K562 (cell line): ENCODE measurements around the gene TRERF1. TPM values are rescaled to one million over a fixed set of nuclear protein-coding genes. Genes with fewer than 3 reads are reported as not detected.

ENCODE experiments used
- ATAC-seq: fragments of 200-7000 bp; cut with Tn5 transposase; 3 replicates; pipeline ENCODE4 v1.9.1; 2020; ENCODE audit warnings: moderate library complexity
- BruUV-seq: library from RNA; stranded (reverse); fragments of 400-500 nt; replicated peaks from 2 replicates; lab custom pipeline; 2021; lab: Mats Ljungman, UMichigan
- CTCF ChIA-PET: fragments of 300-600 bp; formaldehyde crosslinking; extraction: SDS; loops from one replicate; lab custom pipeline; 2021; ENCODE audit warnings: low intra/inter-chr PET ratio; lab: Yijun Ruan, JAX
- POLR2A ChIA-PET: fragments of 300-600, 350-650 bp; sonication (Branson Sonifier 250); formaldehyde crosslinking; extraction: SDS; loops from one replicate; lab custom pipeline; 2021; ENCODE audit warnings: antibody characterized with exemption, inconsistent platforms; lab: Yijun Ruan, JAX
- DNase-seq, 4 experiments: peaks; one replicate each; pipeline versions ENCODE4 v3.0.0 to v3.0.0-alpha.2; 2011 to 2018; ENCODE audit warnings: low spot score in 3 of 4, mixed read lengths in 3 of 4; ENCODE audit errors: extremely low read depth in 1 of 4
- FAIRE-seq: peaks from 2 replicates; lab custom pipeline; 2011; peaks lifted over from hg19 to GRCh38; lab: Jason Lieb, UNC
- H2AFZ ChIP-seq: 2 replicates; pipeline ENCODE4 v1.6.0; 2011; ENCODE audit warnings: low read depth, low read length, control low read depth, inconsistent platforms
- H3K27ac ChIP-seq: fragments of 200-600 bp; 3 replicates; pipeline ENCODE4 v1.8.0; 2011; ENCODE audit warnings: low read depth, mild to moderate bottlenecking, control low read depth, inconsistent platforms, low read length, moderate library complexity, mixed read lengths; ENCODE audit errors: extremely low read depth
- H3K27me3 ChIP-seq, 2 experiments: fragments of 300-600 bp in 1 of 2; 2 replicates in 1 of 2; 3 replicates in 1 of 2; pipeline versions ENCODE4 v1.6.0 to v1.8.0; 2011; ENCODE audit warnings: inconsistent platforms in 2 of 2, low read length in 2 of 2, mild to moderate bottlenecking in 1 of 2, mixed read lengths in 1 of 2, moderate library complexity in 1 of 2; ENCODE audit not compliant: control insufficient read depth in 2 of 2, insufficient read depth in 2 of 2
- H3K36me3 ChIP-seq: fragments of 300-600 bp; 3 replicates; pipeline ENCODE4 v1.8.0; 2011; ENCODE audit warnings: mild to moderate bottlenecking, low read length, inconsistent platforms; ENCODE audit not compliant: control insufficient read depth, insufficient read depth
- H3K4me1 ChIP-seq, 2 experiments: fragments of 200-600 bp in 1 of 2; replicated peaks in 1 of 2; 2 replicates in 1 of 2; 3 replicates in 1 of 2; pipeline versions ENCODE4 v1.5.1 to v1.8.0; 2011; ENCODE audit warnings: inconsistent platforms in 2 of 2, low read length in 2 of 2, mild to moderate bottlenecking in 1 of 2, mixed read lengths in 1 of 2, moderate library complexity in 1 of 2; ENCODE audit not compliant: control insufficient read depth in 2 of 2, insufficient read depth in 2 of 2
- H3K4me2 ChIP-seq: 2 replicates; pipeline ENCODE4 v1.6.1; 2011; ENCODE audit warnings: low read length, control low read depth, inconsistent platforms, mixed read lengths; ENCODE audit not compliant: insufficient read depth
- H3K4me3 ChIP-seq: fragments of 200-600 bp; sonication (generic), shearing (Covaris generic); 2 replicates; pipeline ENCODE4 v1.5.1; 2016; ENCODE audit warnings: control low read depth, inconsistent platforms
- H3K79me2 ChIP-seq: fragments of 200-600 bp; 3 replicates; pipeline ENCODE4 v1.8.0; 2011; ENCODE audit warnings: low read length, inconsistent platforms; ENCODE audit not compliant: control insufficient read depth, insufficient read depth
- H3K9ac ChIP-seq, 2 experiments: 2 replicates each; pipeline versions ENCODE4 v1.6.0 to v1.6.1; 2011; ENCODE audit warnings: low read depth in 2 of 2, low read length in 2 of 2, control low read depth in 1 of 2, inconsistent platforms in 1 of 2, mild to moderate bottlenecking in 1 of 2, mixed read lengths in 1 of 2; ENCODE audit not compliant: insufficient read depth in 1 of 2
- H3K9me1 ChIP-seq: one replicate; pipeline ENCODE4 v1.6.0; 2011; ENCODE audit warnings: inconsistent platforms, mild to moderate bottlenecking, low read length, moderate library complexity; ENCODE audit not compliant: control insufficient read depth, insufficient read depth
- H3K9me3 ChIP-seq: replicated peaks from 2 replicates; pipeline ENCODE4 v1.5.1; 2011; ENCODE audit warnings: low read depth, low read length, inconsistent platforms; ENCODE audit not compliant: control insufficient read depth, insufficient read depth
- H4K20me1 ChIP-seq: replicated peaks from 2 replicates; pipeline ENCODE4 v1.6.1; 2011; ENCODE audit warnings: low read length, inconsistent platforms, mixed read lengths; ENCODE audit not compliant: control insufficient read depth, insufficient read depth
- CEBPG ChIP-seq, 3 experiments: fragments of 200-800 bp in 1 of 3; sonication (Bioruptor generic) in 1 of 3; sonication (generic) in 1 of 3; formaldehyde crosslinking in 1 of 3; IDR thresholded peaks in 2 of 3; conservative IDR thresholded peaks in 1 of 3; 2 replicates each; pipeline versions ENCODE4 v1.6.1 to v1.8.0; 2016 to 2022; ENCODE audit warnings: missing compliant biosample characterization in 2 of 3, missing genetic modification characterization in 2 of 3, mild to moderate bottlenecking in 1 of 3, missing genetic modification reagents in 1 of 3
- MCM2 ChIP-seq: fragments of 450-650 bp; IDR thresholded peaks from 2 replicates; pipeline ENCODE4 v1.6.1; 2017; ENCODE audit warnings: low read depth, mild to moderate bottlenecking
- MYNN ChIP-seq, 2 experiments: sonication (generic); formaldehyde crosslinking in 1 of 2; IDR thresholded peaks; 2 replicates each; pipeline versions ENCODE4 v1.5.0 to v1.6.1; 2016 to 2020; ENCODE audit warnings: antibody characterized with exemption in 1 of 2, missing genetic modification reagents in 1 of 2
- RBM14 ChIP-seq: fragments of 200-400 bp; formaldehyde crosslinking; IDR thresholded peaks from 2 replicates; pipeline ENCODE4 v1.6.1; 2018; ENCODE audit warnings: low read depth, mild to moderate bottlenecking, low read length, moderate library complexity, borderline replicate concordance; ENCODE audit not compliant: insufficient read depth
- RBM22 ChIP-seq: fragments of 200-400 bp; formaldehyde crosslinking; IDR thresholded peaks from 2 replicates; pipeline ENCODE4 v1.6.1; 2018; ENCODE audit warnings: low read length, low read depth; ENCODE audit not compliant: poor library complexity, severe bottlenecking
- WGBS: fragments of 100-300 bp; shearing (Covaris generic); methylation state at CpG from one replicate; pipeline ENCODE4 v1.1.6; 2016; ENCODE audit warnings: low coverage, mixed read lengths; ENCODE audit not compliant: insufficient coverage; ENCODE audit errors: missing lambda C conversion rate; 5-methylcytosine and 5-hydroxymethylcytosine counted together
- in situ Hi-C: fragments of 300-500 bp; cut with MboI; formaldehyde crosslinking; loops from 4 replicates; pipeline ENCODE4 v1.15.0; 2018; ENCODE audit warnings: inconsistent platforms, mixed read lengths
- intact Hi-C: fragments of 100-400 bp; cut with micrococcal nuclease; formaldehyde crosslinking; loops from 2 replicates; pipeline ENCODE4 v1.14.2; 2022
- polyA plus RNA-seq, 8 experiments: library from polyadenylated mRNA; depleted of rRNA in 4 of 8; stranded (reverse) in 5 of 8; unstranded in 3 of 8; fragments of >200 nt; fragmentation: Nextera tagmentation in 2 of 8; fragmentation: Illumina TruSeq in 1 of 8; extraction: Ambion mirVana in 2 of 8; extraction: Trizol in 1 of 8; gene quantifications; 2 replicates each; pipeline versions ENCODE4 v1.2.1 to v1.2.3, GENCODE V29; 2011 to 2014; ENCODE audit warnings: inconsistent platforms in 1 of 8, missing spikeins in 1 of 8
- total RNA-seq, 7 experiments: library from RNA; depleted of rRNA in 6 of 7; stranded (reverse); fragments of >200 nt in 6 of 7; fragmentation: Illumina TruSeq in 2 of 7; extraction: Trizol in 2 of 7; gene quantifications; 2 replicates each; pipeline versions ENCODE4 v1.2.1 to v1.2.3, GENCODE V29; 2011 to 2021; ENCODE audit warnings: low replicate concordance in 1 of 7
- TF ChIP-seq, protein P1 (sequence below): sonication (generic); formaldehyde crosslinking; IDR thresholded peaks from 2 replicates; pipeline ENCODE4 v1.8.0; 2022; ENCODE audit warnings: mild to moderate bottlenecking, low read depth, missing genetic modification reagents
- TF ChIP-seq, protein P2 (sequence below), 2 experiments: fragments of 450-650 bp; IDR thresholded peaks; 2 replicates each; pipeline ENCODE4 v1.6.1; 2018; ENCODE audit warnings: mild to moderate bottlenecking in 2 of 2, low read depth in 1 of 2; ENCODE audit not compliant: partially characterized antibody in 2 of 2
- TF ChIP-seq, protein P3 (sequence below), 3 experiments: IDR thresholded peaks in 2 of 3; conservative IDR thresholded peaks in 1 of 3; 2 replicates each; pipeline ENCODE4 v1.5.1; 2011 to 2012; ENCODE audit warnings: low read length in 3 of 3, mild to moderate bottlenecking in 3 of 3, control low read depth in 2 of 3, improper control_type of control experiment in 1 of 3, inconsistent platforms in 1 of 3, low read depth in 1 of 3, mixed read lengths in 1 of 3, moderate library complexity in 1 of 3; ENCODE audit not compliant: insufficient read depth in 2 of 3
- TF ChIP-seq, protein P4 (sequence below): sonication (generic); formaldehyde crosslinking; IDR thresholded peaks from 2 replicates; pipeline ENCODE4 v1.5.0; 2020; ENCODE audit warnings: missing genetic modification reagents

The TRERF1 gene
- total and polyA plus RNA-seq, 9 of the 15 experiments (the other 6 are each of a cell fraction or from before 2014, with no cell fraction given) = 0.04 to 0.20 (median 0.07) TPM; not detected in 3

DNA sequence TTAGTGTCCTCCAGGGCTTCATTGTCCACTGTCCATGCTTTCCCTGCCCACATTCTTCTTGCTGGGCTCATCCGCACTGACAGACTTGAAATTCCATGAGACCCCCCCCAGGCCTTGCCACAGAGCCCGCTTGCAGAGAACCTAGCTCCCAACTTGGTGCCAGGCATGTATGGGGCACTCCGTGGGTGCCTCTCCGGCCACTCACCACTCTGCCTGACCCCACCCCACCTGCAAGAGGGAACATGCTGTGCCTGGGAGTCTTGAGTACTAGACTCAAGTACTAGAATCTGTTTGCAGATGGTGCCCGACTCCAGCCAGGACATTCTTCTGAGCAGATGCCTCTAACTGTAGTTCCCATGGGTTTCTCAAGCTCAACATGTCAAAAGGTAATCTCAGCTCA is 47.9 kb downstream of the TRERF1 start (continued):
- no peak for TF ChIP-seq MCM2
- TF ChIP-seq, protein P1, sequence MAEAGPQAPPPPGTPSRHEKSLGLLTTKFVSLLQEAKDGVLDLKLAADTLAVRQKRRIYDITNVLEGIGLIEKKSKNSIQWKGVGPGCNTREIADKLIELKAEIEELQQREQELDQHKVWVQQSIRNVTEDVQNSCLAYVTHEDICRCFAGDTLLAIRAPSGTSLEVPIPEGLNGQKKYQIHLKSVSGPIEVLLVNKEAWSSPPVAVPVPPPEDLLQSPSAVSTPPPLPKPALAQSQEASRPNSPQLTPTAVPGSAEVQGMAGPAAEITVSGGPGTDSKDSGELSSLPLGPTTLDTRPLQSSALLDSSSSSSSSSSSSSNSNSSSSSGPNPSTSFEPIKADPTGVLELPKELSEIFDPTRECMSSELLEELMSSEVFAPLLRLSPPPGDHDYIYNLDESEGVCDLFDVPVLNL = no peak
- TF ChIP-seq, protein P2, sequence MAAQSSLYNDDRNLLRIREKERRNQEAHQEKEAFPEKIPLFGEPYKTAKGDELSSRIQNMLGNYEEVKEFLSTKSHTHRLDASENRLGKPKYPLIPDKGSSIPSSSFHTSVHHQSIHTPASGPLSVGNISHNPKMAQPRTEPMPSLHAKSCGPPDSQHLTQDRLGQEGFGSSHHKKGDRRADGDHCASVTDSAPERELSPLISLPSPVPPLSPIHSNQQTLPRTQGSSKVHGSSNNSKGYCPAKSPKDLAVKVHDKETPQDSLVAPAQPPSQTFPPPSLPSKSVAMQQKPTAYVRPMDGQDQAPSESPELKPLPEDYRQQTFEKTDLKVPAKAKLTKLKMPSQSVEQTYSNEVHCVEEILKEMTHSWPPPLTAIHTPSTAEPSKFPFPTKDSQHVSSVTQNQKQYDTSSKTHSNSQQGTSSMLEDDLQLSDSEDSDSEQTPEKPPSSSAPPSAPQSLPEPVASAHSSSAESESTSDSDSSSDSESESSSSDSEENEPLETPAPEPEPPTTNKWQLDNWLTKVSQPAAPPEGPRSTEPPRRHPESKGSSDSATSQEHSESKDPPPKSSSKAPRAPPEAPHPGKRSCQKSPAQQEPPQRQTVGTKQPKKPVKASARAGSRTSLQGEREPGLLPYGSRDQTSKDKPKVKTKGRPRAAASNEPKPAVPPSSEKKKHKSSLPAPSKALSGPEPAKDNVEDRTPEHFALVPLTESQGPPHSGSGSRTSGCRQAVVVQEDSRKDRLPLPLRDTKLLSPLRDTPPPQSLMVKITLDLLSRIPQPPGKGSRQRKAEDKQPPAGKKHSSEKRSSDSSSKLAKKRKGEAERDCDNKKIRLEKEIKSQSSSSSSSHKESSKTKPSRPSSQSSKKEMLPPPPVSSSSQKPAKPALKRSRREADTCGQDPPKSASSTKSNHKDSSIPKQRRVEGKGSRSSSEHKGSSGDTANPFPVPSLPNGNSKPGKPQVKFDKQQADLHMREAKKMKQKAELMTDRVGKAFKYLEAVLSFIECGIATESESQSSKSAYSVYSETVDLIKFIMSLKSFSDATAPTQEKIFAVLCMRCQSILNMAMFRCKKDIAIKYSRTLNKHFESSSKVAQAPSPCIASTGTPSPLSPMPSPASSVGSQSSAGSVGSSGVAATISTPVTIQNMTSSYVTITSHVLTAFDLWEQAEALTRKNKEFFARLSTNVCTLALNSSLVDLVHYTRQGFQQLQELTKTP (IDR thresholded peaks at IDR 0.05; ENCODE audit: low read depth in 1 of 2, partially characterized antibody in 2 of 2) = no peak

DNA sequence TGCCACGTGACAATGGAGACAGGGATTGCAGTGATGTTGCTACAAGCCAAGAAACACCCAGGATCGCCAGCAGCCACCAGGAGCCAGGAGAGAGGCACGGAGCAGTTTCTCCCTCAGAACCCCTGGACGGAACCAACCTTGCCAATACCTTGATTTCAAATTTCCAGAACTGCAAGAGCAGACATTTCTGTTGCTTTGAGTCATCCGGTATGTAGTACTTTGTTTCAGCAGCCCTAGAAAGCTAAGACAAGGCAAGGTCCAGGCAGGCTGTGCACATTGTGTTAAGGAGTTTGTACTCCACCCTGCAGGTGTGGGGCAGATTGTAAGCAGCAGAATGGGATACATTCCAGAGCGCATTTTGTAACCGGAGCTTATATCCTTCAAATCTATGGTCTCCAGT is 48.3 kb downstream of the TRERF1 start:
- ChIA-PET CTCF (no interaction called here), POLR2A (interaction anchor here (1.1 to 2.0 kb wide), 3 partner anchors 9 to 19 kb away, joined by 3 to 8 read pairs (median 3); no protein-coding TSS in a partner anchor)
- 36% methylated on average over 7 of the region's 7 CpGs for WGBS
- H3K4me3 ChIP-seq = no peak overlapping the region
- BruUV-seq = no TSS peak
- H4K20me1 ChIP-seq = no peaks in the 10 kb centered on the region
- H3K9me1 ChIP-seq = no peaks in the 10 kb centered on the region
- H3K27me3 ChIP-seq = peaks cover 6 to 26% of the 10 kb centered on the region in 2 experiments; a peak in 3 of 5 replicates
- no peaks in the 10 kb centered on the region for H3K79me2 ChIP-seq
- H3K4me2 ChIP-seq = no peak overlapping the region
- peak overlapping the region; percentile 34; the same call in 1 of the 2 replicates for H2AFZ ChIP-seq
- H3K9me3 ChIP-seq = no peaks in the 10 kb centered on the region
- intact Hi-C loops = no loop called here
- H3K36me3 ChIP-seq = no peaks in the 10 kb centered on the region
- DNase-seq (no peak), FAIRE-seq (no peak), ATAC-seq (no peak; the same call in 2 of the 3 replicates)
- in situ Hi-C loops = no loop called here
- no peak overlapping the region for H3K9ac ChIP-seq
- H3K4me1 ChIP-seq = peaks cover 6 to 29% of the 10 kb centered on the region in 2 experiments; a peak in 3 of 5 replicates
- H3K27ac ChIP-seq = no peak overlapping the region
- TF ChIP-seq, protein P3, sequence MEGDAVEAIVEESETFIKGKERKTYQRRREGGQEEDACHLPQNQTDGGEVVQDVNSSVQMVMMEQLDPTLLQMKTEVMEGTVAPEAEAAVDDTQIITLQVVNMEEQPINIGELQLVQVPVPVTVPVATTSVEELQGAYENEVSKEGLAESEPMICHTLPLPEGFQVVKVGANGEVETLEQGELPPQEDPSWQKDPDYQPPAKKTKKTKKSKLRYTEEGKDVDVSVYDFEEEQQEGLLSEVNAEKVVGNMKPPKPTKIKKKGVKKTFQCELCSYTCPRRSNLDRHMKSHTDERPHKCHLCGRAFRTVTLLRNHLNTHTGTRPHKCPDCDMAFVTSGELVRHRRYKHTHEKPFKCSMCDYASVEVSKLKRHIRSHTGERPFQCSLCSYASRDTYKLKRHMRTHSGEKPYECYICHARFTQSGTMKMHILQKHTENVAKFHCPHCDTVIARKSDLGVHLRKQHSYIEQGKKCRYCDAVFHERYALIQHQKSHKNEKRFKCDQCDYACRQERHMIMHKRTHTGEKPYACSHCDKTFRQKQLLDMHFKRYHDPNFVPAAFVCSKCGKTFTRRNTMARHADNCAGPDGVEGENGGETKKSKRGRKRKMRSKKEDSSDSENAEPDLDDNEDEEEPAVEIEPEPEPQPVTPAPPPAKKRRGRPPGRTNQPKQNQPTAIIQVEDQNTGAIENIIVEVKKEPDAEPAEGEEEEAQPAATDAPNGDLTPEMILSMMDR (IDR thresholded peaks at IDR 0.05 in 2 of 3, conservative IDR thresholded peaks at IDR 0.05 in 1 of 3; ENCODE audit: insufficient read depth in 2 of 3, low read depth in 1 of 3, low read length in 3 of 3) = peak in 1 of 3 experiments; percentile 2; a peak in 1 of 6 replicates
- TF ChIP-seq RBM14 (no peak), CEBPG (CRISPR knock-in tag; IDR thresholded peaks at IDR 0.05) (peak; percentile 27; the same call in 1 of the 2 replicates), CEBPG (tag; conservative IDR thresholded peaks at IDR 0.05 in 1 of 2, IDR thresholded peaks at IDR 0.05 in 1 of 2) (no peak), MYNN (IDR thresholded peaks at IDR 0.05) (no peak), MYNN (CRISPR knock-in tag; IDR thresholded peaks at IDR 0.05) (no peak), RBM22 (no peak)
- TF ChIP-seq, protein P4, sequence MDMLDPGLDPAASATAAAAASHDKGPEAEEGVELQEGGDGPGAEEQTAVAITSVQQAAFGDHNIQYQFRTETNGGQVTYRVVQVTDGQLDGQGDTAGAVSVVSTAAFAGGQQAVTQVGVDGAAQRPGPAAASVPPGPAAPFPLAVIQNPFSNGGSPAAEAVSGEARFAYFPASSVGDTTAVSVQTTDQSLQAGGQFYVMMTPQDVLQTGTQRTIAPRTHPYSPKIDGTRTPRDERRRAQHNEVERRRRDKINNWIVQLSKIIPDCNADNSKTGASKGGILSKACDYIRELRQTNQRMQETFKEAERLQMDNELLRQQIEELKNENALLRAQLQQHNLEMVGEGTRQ (CRISPR knock-in tag) = peak; percentile 18; the same call in 1 of the 2 replicates
